ENCODE measurements around the gene HOMER2.

The HOMER2 gene

GRCh38 chr15:82877825-82878224 lies 74.7 kb downstream of the HOMER2 start:
- DNase-seq (ENCODE audit: low read depth in 1 of 2, low spot score in 1 of 2): no peak
- Histone ChIP-seq H3K4me3 (replicated peaks; ENCODE audit: insufficient read depth, low read length) (no peak overlapping the region), H3K27ac (replicated peaks) (no peak overlapping the region), H3K27me3 (ENCODE audit: insufficient read depth, poor library complexity, severe bottlenecking) (no peaks in the 10 kb centered on the region)
- no peak for TF ChIP-seq SPI1 (IDR thresholded peaks at IDR 0.05; ENCODE audit: borderline replicate concordance, low read depth)
- no peak for TF ChIP-seq GABPA (IDR thresholded peaks at IDR 0.05; ENCODE audit: low read depth)
- TF ChIP-seq, protein P1, sequence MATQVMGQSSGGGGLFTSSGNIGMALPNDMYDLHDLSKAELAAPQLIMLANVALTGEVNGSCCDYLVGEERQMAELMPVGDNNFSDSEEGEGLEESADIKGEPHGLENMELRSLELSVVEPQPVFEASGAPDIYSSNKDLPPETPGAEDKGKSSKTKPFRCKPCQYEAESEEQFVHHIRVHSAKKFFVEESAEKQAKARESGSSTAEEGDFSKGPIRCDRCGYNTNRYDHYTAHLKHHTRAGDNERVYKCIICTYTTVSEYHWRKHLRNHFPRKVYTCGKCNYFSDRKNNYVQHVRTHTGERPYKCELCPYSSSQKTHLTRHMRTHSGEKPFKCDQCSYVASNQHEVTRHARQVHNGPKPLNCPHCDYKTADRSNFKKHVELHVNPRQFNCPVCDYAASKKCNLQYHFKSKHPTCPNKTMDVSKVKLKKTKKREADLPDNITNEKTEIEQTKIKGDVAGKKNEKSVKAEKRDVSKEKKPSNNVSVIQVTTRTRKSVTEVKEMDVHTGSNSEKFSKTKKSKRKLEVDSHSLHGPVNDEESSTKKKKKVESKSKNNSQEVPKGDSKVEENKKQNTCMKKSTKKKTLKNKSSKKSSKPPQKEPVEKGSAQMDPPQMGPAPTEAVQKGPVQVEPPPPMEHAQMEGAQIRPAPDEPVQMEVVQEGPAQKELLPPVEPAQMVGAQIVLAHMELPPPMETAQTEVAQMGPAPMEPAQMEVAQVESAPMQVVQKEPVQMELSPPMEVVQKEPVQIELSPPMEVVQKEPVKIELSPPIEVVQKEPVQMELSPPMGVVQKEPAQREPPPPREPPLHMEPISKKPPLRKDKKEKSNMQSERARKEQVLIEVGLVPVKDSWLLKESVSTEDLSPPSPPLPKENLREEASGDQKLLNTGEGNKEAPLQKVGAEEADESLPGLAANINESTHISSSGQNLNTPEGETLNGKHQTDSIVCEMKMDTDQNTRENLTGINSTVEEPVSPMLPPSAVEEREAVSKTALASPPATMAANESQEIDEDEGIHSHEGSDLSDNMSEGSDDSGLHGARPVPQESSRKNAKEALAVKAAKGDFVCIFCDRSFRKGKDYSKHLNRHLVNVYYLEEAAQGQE (IDR thresholded peaks at IDR 0.05; ENCODE audit: insufficient replicate concordance, low read depth): no peak
- no peak for TF ChIP-seq POLR2AphosphoS5 (IDR thresholded peaks at IDR 0.05; ENCODE audit: low read depth)
- TF ChIP-seq CTCF (IDR thresholded peaks at IDR 0.05; ENCODE audit: insufficient read depth, low read length): no peak

DNA sequence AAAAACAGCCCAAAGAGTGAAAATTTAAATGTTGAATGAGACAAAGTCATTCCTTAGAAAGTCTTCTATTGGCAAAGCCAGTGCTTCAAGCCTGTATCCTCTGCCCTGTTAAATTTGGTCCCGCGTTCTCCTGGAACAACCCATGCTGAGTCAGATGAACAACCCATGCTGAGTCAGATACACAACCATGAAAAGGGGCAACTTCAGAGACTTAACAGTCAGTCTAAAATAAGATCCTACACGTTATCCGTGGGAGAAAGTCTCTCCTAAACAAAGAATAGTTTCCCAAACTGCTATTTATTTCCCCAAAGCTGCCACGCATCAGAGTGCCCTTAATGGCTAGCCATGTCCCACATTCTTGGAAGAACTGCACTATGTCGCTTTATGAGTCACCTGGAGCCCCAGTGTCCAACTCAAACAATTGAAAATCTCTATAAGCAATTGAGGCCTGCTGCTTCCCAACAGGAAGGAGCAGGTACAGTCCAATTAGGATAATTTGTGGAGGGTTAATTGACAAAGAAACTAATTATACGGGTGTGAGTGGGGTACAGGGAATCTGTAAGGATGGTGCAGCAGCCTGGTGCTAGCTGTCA lies 77.0 kb downstream of the HOMER2 start:
- DNase-seq (ENCODE audit: low read depth in 1 of 2, low spot score in 1 of 2): no peak
- TF ChIP-seq, protein P1 (IDR thresholded peaks at IDR 0.05; ENCODE audit: insufficient replicate concordance, low read depth): no peak
- TF ChIP-seq GABPA (IDR thresholded peaks at IDR 0.05; ENCODE audit: low read depth) (no peak), SPI1 (IDR thresholded peaks at IDR 0.05; ENCODE audit: borderline replicate concordance, low read depth) (no peak), CTCF (IDR thresholded peaks at IDR 0.05; ENCODE audit: insufficient read depth, low read length) (no peak), POLR2AphosphoS5 (IDR thresholded peaks at IDR 0.05; ENCODE audit: low read depth) (no peak)
- H3K27me3 ChIP-seq (ENCODE audit: insufficient read depth, poor library complexity, severe bottlenecking): no peaks in the 10 kb centered on the region
- H3K4me3 ChIP-seq (replicated peaks; ENCODE audit: insufficient read depth, low read length): no peak overlapping the region
- no peak overlapping the region for H3K27ac ChIP-seq (replicated peaks)

- Histone ChIP-seq H3K27ac (replicated peaks) (no peak overlapping the region), H3K27me3 (ENCODE audit: insufficient read depth, poor library complexity, severe bottlenecking) (no peaks in the 10 kb centered on the region), H3K4me3 (replicated peaks; ENCODE audit: insufficient read depth, low read length) (no peak overlapping the region)
- no peak for TF ChIP-seq SPI1 (IDR thresholded peaks at IDR 0.05; ENCODE audit: borderline replicate concordance, low read depth)
- TF ChIP-seq GABPA (IDR thresholded peaks at IDR 0.05; ENCODE audit: low read depth): no peak
- TF ChIP-seq POLR2AphosphoS5 (IDR thresholded peaks at IDR 0.05; ENCODE audit: low read depth): no peak
- TF ChIP-seq, protein P1 (IDR thresholded peaks at IDR 0.05; ENCODE audit: insufficient replicate concordance, low read depth): no peak
- no peak for TF ChIP-seq CTCF (IDR thresholded peaks at IDR 0.05; ENCODE audit: insufficient read depth, low read length)
- DNase-seq (ENCODE audit: low read depth in 1 of 2, low spot score in 1 of 2): no peak
Observed at GRCh38 chr15:82874961-82875360, 77.6 kb downstream of the HOMER2 start.

Data from HL-60 (cell line).